ENCODE measurements around the gene SDHB.

Gene SDHB

DNA sequence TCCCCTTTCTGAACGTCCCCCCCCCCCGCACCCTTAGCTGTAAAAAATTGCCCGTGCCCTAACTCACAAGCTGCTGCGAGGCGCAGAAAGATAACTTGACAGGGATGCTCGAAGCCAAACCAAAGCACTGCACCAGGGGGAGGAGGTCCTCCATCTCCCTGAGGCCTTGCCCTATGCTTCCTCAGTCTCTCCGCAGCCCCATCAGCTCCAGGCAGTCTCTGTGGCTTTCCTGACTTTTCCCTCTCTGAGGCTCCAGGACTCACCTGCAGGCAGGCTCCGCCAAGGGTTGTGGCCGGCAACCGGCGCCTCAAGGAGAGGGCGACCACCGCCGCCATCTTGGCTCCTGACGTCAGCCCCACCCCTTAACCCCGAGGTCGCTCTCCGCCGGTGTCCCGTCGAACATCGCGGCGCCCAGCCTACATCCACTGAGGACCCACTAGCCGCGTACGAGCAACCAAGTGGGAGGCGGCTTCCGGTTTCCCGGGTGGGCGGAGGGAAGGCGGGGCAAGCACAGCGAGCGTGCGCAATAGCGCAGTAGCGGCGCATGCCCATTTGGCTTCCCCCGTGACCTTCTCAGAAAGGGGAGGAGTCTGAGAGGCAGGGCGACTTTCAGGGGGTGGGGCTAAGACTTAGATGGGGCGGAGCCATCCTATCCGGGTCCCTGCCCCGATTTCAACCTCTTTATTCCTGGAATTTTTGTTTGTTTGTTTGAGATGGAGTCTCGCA lies at the start of gene SDHB:
TSS of gene SDHB (minus strand) at position 348 of the 726 bp plus-strand sequence. CDS start at position 335, 13 bp downstream.
- peak; percentile 91 for DNase-seq

DNA sequence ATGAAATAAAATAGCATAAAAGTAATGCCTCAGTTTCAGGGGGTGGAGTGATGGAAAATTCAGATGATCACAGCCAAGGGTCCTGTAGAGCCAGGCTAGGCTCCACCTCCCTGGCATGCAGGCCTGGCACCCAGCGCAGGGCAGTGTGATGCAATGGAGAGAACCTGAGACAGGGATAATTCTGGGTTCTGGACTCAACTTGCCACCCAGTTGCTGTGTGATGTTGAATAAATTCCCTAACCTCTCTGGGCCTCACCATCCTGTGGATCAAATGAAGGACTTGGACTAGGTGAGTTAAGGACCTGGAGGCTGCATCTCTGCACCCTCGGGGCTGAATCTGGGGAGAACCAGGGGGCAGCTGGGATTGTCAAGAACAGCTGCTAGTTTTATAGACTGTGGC lies 48.4 kb upstream of the SDHB start:
- DNase-seq: no peak

DNA sequence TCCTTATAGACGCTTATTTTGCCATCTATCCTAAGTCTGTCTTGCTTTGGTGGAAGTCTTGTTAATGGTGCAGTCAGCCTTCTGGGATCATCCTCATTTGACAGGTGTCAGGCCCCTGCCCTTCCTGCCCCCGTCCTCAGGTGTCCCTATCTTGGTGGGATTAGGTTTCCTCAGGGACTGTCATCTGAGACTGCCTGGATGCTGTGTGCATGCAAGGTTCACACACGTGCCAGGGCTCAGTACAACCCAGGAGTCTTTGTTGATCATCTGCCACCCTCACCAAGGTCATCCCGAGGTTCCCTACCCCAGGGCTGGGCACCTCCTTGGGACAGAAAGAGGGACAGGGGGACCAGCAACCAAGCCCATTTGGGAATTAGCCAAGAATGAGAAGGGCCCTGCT lies 47.4 kb upstream of the SDHB start:
- no peak for DNase-seq

DNA sequence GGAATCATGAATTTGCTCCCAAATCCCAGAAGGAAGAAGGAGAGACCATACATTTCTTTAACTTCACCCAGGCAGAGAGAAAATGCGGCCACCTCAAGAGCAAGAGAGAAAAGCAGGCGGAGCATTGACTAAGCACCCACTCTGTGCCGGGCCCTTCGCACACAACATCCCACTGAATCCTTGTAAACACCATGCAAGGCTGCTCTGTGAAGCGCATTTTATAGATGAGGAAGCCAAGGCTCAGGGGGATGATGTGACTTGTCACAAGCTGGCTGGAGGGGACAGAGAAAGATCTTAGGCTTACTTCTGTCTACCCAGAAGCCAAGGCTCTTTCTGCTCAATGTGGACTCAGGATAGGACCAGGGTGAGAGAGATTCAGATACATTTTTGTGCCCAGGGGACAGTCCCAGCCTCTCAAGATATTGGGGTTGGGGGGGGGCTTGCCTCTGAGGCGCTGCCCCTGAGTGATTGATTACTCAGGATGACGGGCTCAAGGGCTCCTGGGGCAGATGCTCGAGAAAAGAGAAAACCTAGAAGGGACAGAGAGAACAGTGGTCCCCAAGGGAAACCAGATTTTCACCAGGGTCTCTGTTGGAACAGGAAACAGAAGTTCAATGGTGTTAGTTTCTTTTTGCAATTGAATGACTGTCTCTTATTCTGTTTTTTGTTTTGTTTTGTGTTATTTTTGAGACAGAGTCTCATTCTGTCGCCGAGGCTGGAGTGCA lies 45.9 kb upstream of the SDHB start:
- no peak for DNase-seq

DNA sequence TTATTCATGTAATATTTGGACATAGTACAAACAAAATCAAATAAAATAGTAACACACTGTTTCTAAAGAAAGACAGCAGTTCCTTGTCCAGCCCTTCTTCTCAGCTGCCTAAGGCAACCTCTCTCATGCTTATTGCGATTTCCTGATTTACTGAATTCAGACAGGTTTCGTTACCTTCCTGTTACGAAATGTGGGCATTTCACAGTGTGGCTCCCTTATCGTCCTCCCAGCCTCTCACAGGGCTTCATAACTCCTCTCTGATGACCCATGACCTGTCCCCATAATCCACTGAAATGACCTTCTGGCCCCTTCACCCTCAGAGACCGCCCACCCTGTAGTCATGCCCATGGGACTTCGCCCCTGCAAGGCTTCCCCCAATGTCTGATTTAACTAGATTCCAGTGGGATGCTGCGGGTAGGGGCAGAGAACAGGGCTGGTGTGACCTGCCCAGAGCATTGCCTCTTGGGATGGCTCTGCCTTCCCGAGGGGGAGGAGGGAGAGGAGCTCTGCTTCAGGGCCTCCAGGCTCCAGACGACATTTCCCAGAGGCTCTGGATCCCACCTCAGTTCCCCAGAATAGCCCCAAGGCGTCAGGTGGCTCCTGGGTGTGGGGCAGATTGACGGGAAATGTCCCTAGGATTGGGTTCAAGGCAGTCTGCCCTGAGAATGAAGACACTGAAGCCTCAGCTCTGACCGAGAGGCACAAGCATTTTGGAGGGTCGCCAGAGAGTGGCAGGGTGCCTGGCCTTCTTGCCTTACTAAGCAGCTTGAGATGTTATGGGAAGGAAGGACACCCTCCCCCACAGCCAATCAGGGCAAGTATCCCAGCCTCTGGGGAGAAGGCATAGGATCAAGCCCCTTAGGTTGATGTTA lies 44.9 kb upstream of the SDHB start:
- no peak for DNase-seq

DNA sequence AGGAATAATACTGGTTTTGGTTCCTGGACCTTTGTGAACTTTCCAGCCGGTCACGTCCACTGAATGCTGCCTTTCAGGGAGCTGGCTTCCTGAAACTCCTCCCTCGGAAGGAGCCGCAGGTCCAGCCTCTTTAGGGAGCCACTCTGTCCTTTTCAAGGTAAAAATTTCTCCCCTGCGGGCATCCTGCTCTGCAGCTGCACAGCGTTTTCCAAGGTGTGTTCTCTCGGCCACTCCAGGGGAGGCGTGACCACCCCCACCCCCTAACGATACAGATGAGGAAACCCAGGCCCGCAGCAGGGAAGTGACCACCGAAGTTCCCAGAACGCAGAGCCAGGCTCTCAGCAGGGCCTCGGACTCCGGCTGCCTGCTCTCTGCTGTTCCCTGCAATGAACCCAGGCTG lies 44.0 kb upstream of the SDHB start:
- DNase-seq: no peak

DNA sequence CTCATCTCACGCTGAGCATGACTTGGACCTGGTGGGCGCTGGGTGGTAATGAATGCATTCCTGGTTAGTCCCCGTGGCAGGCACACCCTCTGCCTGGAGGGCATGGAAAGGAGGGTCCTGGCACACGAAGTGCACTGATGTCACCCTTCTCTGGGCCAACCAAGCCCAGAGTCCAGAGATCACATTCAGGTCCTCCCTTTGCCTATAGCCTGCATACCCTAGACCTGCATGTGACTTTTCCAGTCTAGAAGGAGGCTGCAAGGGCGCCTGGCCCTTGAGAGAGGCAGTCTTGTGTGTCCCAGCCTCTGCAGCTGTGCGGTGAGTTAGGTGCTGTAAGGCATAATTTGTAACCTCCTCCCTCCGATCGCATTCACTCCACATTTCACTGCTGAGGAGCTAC lies 43.3 kb upstream of the SDHB start:
- DNase-seq: no peak

DNA sequence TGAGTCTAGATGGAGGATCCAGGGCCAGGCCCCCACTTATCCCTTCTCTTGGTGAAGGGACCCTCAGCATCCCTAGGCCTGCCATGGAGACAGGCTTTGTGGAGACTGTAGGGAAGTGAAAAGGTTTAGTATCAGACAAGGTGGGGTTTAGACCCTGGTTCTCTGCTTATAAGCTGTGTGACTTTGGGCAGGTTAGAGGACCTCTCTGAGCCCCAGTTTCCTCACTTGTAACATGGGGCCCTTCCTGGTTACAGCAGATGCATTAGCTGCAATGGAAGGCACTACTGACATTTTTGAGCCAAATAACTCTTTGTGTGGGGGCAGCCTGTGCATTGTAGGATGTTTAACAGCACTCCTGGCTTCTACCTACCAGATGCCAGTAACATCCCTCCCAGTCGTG lies 42.8 kb upstream of the SDHB start:
- no peak for DNase-seq

DNA sequence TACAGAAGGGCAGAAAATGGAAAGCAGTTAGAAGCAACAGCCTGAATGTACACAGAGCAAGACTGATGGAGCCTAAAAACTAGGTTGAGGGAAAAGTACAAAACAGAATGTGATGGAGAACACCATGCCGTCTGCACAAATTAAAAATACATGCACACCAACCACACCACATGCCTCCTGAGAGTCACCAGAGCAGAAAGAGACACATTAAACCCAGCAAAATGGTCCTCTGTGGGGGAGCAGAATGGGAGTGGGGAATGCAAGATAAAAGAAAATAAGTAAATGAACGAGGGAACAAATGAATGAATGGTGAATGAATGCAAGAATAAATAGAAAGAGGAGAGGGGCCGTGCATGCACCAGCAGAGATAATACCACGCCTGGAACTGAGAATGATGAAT lies 41.3 kb upstream of the SDHB start:
- DNase-seq: no peak

DNA sequence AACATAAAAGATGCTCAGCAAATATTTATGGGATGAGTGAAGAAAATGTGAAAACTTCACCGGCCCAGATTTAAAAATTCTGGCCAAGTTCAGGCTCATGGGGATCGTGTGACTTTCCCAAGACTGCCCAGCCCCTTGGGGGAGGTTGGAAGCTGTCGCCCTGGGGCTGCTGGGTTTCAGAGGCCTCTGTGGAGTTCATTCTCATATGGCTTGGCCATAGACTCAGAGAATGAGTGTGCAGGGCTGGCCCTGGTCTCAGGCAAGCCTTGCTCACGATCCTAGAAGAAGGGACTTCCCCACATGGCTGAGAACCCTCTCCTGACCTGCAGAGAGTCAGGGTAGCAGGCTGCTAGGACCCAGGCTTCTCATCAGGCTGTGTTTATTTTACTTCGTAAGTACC lies 40.8 kb upstream of the SDHB start:
- DNase-seq: no peak

DNA sequence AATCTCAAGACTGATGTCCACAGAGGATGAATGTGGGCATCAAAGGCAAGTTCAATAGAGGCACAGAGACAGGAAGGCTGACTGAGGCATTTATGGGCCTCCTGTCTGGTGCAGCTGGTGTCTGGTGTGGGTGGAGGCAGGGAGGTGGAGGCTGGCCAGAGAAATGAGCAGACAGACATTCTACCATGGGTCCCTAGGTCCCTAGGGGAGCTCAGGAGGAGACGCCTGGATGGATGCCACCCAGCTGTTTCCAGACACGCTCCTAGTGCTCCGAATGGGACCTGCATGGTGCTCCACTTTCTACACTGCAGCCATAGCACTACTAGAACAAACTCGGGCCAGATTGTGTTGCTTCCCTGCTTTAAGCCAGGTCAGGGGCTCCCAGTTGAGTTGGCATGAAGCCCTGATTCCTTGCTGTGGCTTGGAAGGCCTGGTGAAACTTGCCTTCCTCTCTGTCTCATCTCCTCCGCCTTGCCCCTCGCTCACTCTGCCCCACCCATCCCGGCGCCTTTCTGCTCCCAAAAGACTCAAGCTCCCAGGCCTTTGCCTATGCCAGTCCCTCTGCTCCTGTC lies 40.1 kb upstream of the SDHB start:
- no peak for DNase-seq

DNA sequence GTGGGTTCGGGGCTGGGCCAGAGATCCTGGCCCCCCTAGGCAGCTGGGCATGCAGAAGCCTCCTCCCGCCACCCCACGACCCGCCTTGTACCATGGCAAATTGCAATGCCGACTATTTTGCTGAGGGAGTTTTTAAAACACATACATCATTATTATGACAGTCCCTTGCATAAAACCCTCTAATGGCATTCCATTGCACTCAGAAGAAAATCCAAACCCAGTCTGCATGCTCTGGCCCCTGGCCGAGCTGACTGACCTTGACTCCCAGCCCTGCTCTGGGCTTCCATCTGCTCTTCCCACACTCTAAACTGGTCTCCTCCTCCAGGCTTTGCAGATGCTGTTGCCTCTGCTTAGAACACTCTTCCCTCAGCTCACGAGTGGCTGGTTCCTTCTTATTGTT lies 37.4 kb upstream of the SDHB start:
- no peak for DNase-seq

DNA sequence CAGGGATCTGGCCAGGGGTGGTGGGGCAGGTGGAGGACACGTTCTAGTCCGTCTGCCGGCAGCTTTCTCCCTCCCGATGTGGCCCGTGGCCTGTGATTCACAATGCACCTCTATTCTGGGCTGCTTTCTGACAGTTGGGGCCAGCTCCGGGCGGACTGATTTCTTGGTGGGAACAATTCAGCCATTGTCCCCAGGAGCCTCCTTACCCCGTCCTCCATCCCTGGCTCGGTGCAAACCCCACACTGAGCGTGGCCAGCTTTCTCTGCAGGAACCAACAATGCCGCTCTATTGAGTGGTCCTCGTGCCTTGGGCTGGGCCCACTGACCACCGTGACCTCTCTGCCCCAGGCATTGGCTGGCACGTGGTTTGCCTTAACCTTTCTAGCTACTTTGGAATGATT lies 35.7 kb upstream of the SDHB start:
- DNase-seq: no peak

DNA sequence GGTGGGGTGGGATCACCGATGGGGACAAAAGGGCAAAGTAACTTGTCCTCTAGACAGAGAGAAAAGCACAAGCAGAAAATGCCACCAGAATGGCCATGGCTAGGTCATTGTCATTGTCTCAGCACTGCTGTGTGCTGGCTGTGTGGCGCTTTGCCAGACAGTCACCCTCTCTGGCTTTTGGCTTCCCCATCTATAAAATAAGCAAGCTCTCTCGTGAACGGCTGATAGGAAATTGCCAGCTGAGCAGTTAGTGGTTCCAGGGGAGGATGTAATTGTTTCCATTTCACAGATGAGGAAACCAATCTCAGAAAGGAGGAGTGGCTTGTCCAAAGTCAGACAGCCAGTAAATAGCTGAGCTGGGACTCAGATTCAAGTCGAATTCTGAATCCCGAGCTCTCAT lies 32.9 kb upstream of the SDHB start:
- DNase-seq: no peak

DNA sequence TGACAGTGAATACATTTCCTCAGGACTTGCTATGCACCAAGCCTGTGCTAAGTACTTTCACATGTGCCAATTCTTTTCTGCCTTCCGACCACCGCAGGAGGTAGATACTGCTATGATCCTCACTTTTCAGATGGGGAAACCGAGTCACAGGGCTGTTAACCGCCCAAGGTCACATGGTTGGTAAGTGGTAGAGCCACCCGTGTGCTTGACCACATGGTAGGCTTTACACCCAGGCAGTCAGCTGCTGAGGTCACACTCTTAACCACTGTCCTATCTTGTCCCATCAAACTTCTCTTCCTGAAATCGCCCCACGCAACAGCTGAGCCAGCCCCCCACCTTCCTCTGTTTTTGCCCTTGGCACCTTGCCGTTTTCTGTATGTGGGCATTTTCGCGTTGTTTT lies 31.0 kb upstream of the SDHB start:
- DNase-seq: no peak

DNA sequence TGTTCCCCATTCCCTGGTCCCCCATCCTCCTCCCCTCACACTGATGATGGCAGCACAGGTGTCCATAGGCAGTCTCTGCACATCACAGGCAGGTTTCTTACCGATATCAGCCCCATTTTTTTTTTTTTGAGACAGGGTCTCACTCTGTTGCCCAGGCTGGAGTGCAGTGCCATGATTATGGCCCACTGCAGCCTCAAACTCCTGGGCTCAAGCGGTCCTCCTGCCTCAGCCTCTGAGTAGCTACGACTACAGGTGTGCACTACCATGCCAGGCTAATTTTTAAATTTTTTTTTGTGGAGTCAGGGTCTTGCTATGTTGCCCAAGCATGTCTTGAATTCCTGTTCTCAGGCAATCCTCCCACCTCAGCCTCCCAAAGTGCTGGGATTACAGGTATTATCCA lies 28.9 kb upstream of the SDHB start:
- no peak for DNase-seq

DNA sequence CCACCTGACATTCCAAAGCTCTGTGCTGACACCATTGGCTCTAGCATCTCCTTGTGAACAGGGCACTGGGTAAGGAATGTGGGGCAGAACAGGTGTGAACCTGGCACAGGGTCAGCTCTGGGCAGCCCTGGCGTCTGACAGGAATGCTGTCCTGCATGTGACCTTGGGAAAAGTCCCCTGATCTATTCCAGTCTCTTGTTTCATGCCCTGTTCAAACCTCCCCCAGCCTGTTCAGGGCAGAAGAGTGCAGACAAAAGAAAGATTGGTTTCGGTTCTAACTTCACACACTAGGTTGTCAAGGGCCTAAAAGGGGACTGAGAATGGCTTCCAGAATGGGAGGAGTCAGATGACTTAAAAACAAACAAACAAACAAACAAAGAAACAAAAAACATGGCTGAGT lies 27.6 kb upstream of the SDHB start:
- DNase-seq: no peak

DNA sequence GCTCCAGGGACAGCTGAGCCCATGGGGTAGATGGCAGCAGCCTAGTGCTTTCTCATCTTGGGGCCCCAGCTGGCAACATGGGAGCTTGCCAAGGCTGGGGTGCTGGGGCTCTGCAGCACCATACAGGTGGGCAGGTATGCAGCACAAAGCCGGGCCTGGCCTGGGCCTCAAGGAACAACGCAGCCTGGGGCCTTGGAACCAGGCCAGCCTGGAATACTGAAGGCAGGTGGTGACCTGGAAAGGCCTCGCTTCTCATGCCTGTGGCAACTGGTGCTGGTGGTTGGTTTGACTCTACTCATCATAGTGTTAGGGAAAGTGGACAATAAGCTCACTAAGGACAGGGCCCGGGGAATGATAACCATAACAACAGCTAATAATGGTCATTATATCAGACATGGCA lies 27.0 kb upstream of the SDHB start:
- DNase-seq: no peak

DNA sequence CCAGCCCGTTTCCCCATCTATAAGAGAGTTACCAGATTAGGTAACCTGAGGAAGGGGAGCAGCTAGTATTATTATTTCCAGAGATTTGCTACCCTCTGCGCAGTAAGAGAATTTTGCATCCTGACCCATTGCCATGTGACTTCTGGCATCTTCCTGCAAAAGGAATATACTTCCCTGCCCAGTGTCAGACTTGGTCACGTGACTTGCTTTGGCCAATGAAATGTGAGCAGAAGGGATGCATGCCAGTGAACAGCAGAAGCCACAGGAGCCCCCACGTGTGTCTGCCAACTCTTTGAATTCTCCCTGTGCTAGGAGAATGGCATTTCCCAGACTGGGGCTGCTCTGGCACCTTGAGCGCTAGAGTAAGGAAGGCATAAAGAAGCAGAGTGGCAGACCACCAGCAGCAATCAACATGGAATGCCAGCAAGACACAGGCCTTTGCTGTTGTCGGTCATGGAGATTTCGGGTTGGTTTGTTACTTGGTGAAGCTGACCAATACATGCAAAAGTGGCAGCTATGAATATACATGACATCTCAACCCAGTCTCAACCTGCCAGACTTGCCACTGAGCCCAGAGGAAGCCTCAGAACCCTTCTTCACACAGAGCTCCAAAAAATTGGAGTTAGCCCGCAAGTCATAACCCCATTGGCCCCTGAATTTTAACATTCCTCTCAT lies 26.4 kb upstream of the SDHB start:
- DNase-seq: no peak

DNA sequence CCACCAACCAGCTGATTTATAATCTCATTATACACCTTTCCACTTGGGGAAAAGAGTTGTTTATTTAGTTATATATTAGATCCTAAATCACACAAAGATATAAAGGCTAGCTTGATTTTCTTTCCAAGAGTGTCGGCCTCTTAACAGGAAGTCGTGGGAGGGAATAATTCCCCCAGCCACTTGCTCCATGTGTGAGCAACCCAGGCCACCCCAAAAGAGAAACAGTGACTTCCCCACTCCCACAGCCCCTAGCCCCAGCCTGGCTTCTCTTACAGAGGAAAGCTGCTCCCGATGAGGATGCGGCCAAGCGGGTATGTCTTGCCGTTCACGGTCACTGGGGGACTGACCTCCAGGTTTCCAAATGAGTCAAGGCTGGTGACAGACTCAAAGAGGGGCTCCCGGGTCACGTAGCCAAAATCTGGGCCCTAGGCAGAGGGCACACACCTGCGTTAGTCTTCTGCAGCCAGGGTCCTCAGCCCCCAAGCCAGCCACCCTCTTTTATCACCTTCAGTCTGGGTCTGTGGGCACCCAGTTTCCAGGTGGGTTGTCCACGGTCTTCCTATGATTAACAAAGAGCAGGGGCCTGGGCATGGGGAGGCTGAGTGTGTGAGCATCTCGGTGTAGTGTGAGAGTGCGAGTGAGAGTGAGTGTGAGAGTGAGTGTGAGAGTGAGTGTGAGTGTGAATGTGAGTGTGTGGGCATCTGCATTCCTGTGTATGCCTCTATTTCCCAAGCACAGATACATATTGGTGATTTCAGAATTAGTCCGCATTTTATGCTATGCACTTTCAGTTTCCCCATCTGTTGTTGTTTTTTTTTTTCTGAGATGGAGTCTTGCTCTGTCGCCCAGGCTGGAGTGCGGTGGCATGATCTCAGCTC lies 25.4 kb upstream of the SDHB start:
- DNase-seq: no peak

DNA sequence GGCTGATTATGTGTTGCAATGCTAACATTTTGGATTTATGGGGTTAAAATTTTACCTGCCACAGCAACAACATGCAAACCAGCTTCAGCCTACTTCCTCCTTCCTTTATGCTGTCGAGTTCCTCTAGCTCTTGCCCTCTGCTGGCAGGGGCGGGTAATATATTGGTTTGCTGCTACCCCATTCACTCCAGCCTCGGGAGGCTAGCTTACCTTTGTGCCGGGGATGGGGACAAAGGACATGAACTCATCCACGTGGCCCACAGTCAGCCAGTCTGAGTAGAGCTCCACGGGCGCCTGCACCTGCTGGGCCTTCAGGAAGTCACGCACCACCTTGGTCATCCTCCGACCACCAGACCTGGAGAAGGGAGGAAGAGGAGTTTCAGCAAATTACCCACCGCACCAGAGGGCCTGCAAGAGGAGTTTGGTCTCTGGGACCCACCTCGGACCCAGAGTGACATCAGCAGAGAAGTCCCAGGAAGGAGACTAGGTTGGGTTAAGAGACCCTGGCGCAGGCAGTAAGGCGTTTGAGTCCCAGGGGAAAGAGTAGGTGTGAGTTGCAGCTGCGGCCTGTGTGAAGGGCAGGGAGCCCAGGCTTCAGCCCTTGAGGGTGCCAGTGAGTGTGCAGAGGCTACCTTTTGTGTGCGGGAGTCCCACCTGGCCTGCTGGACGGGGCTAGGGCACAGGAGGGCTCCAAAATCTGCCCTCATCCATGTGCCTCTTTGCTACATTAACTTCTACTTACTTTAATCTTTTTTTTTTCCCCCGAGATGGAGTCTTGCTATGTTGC lies 21.8 kb upstream of the SDHB start:
- DNase-seq: no peak

All from DMS 273 treated with DMSO at 0.1 percent for 48 hours (cell line).